ENCODE data around the gene RNF13.

- TF ChIP-seq POLR2A (IDR thresholded peaks at IDR 0.05) (no peak), POLR2AphosphoS5 (IDR thresholded peaks at IDR 0.05) (no peak), CTCF (IDR thresholded peaks at IDR 0.05) (no peak)
These were observed 158.5 kb downstream of the RNF13 start for GRCh38 chr3:149971403-149972075.

All from breast epithelium (tissue), 3 donors.